K562 (cell line): ENCODE measurements around the gene GHDC. TPM values are rescaled to one million over a fixed set of nuclear protein-coding genes. Genes with fewer than 3 reads are reported as not detected.
A peak's percentile ranks its signal among the peaks of the same experiment; 100 is the strongest.

Experiments
- ATAC-seq: fragments of 200-7000 bp; cut with Tn5 transposase; 3 replicates; pipeline ENCODE4 v1.9.1; 2020; ENCODE audit warnings: moderate library complexity
- BruUV-seq: library from RNA; stranded (reverse); fragments of 400-500 nt; replicated peaks from 2 replicates; lab custom pipeline; 2021; lab: Mats Ljungman, UMichigan
- CTCF ChIA-PET: fragments of 300-600 bp; formaldehyde crosslinking; extraction: SDS; loops from one replicate; lab custom pipeline; 2021; ENCODE audit warnings: low intra/inter-chr PET ratio; lab: Yijun Ruan, JAX
- POLR2A ChIA-PET: fragments of 300-600, 350-650 bp; sonication (Branson Sonifier 250); formaldehyde crosslinking; extraction: SDS; loops from one replicate; lab custom pipeline; 2021; ENCODE audit warnings: antibody characterized with exemption, inconsistent platforms; lab: Yijun Ruan, JAX
- DNase-seq, 4 experiments: peaks; one replicate each; pipeline versions ENCODE4 v3.0.0 to v3.0.0-alpha.2; 2011 to 2018; ENCODE audit warnings: low spot score in 3 of 4, mixed read lengths in 3 of 4; ENCODE audit errors: extremely low read depth in 1 of 4
- FAIRE-seq: peaks from 2 replicates; lab custom pipeline; 2011; peaks lifted over from hg19 to GRCh38; lab: Jason Lieb, UNC
- H2AFZ ChIP-seq: 2 replicates; pipeline ENCODE4 v1.6.0; 2011; ENCODE audit warnings: low read depth, low read length, control low read depth, inconsistent platforms
- H3K27ac ChIP-seq: fragments of 200-600 bp; 3 replicates; pipeline ENCODE4 v1.8.0; 2011; ENCODE audit warnings: low read depth, mild to moderate bottlenecking, control low read depth, inconsistent platforms, low read length, moderate library complexity, mixed read lengths; ENCODE audit errors: extremely low read depth
- H3K27me3 ChIP-seq, 2 experiments: fragments of 300-600 bp in 1 of 2; 2 replicates in 1 of 2; 3 replicates in 1 of 2; pipeline versions ENCODE4 v1.6.0 to v1.8.0; 2011; ENCODE audit warnings: inconsistent platforms in 2 of 2, low read length in 2 of 2, mild to moderate bottlenecking in 1 of 2, mixed read lengths in 1 of 2, moderate library complexity in 1 of 2; ENCODE audit not compliant: control insufficient read depth in 2 of 2, insufficient read depth in 2 of 2
- H3K36me3 ChIP-seq: fragments of 300-600 bp; 3 replicates; pipeline ENCODE4 v1.8.0; 2011; ENCODE audit warnings: mild to moderate bottlenecking, low read length, inconsistent platforms; ENCODE audit not compliant: control insufficient read depth, insufficient read depth
- H3K4me1 ChIP-seq, 2 experiments: fragments of 200-600 bp in 1 of 2; replicated peaks in 1 of 2; 2 replicates in 1 of 2; 3 replicates in 1 of 2; pipeline versions ENCODE4 v1.5.1 to v1.8.0; 2011; ENCODE audit warnings: inconsistent platforms in 2 of 2, low read length in 2 of 2, mild to moderate bottlenecking in 1 of 2, mixed read lengths in 1 of 2, moderate library complexity in 1 of 2; ENCODE audit not compliant: control insufficient read depth in 2 of 2, insufficient read depth in 2 of 2
- H3K4me2 ChIP-seq: 2 replicates; pipeline ENCODE4 v1.6.1; 2011; ENCODE audit warnings: low read length, control low read depth, inconsistent platforms, mixed read lengths; ENCODE audit not compliant: insufficient read depth
- H3K4me3 ChIP-seq: fragments of 200-600 bp; sonication (generic), shearing (Covaris generic); 2 replicates; pipeline ENCODE4 v1.5.1; 2016; ENCODE audit warnings: control low read depth, inconsistent platforms
- H3K79me2 ChIP-seq: fragments of 200-600 bp; 3 replicates; pipeline ENCODE4 v1.8.0; 2011; ENCODE audit warnings: low read length, inconsistent platforms; ENCODE audit not compliant: control insufficient read depth, insufficient read depth
- H3K9ac ChIP-seq, 2 experiments: 2 replicates each; pipeline versions ENCODE4 v1.6.0 to v1.6.1; 2011; ENCODE audit warnings: low read depth in 2 of 2, low read length in 2 of 2, control low read depth in 1 of 2, inconsistent platforms in 1 of 2, mild to moderate bottlenecking in 1 of 2, mixed read lengths in 1 of 2; ENCODE audit not compliant: insufficient read depth in 1 of 2
- H3K9me1 ChIP-seq: one replicate; pipeline ENCODE4 v1.6.0; 2011; ENCODE audit warnings: inconsistent platforms, mild to moderate bottlenecking, low read length, moderate library complexity; ENCODE audit not compliant: control insufficient read depth, insufficient read depth
- H3K9me3 ChIP-seq: replicated peaks from 2 replicates; pipeline ENCODE4 v1.5.1; 2011; ENCODE audit warnings: low read depth, low read length, inconsistent platforms; ENCODE audit not compliant: control insufficient read depth, insufficient read depth
- H4K20me1 ChIP-seq: replicated peaks from 2 replicates; pipeline ENCODE4 v1.6.1; 2011; ENCODE audit warnings: low read length, inconsistent platforms, mixed read lengths; ENCODE audit not compliant: control insufficient read depth, insufficient read depth
- DPF2 ChIP-seq: fragments of 450-650 bp; IDR thresholded peaks from 2 replicates; pipeline ENCODE4 v1.6.1; 2016
- HOXB6 ChIP-seq: fragments of 250-450 bp; sonication (Bioruptor Pico); IDR thresholded peaks from 2 replicates; pipeline ENCODE4 v1.5.1; 2022; ENCODE audit warnings: mild to moderate bottlenecking, borderline replicate concordance
- LEF1 ChIP-seq: fragments of 450-650 bp; IDR thresholded peaks from 2 replicates; pipeline ENCODE4 v1.6.1; 2016; ENCODE audit warnings: mild to moderate bottlenecking
- MCM3 ChIP-seq: fragments of 450-650 bp; IDR thresholded peaks from 2 replicates; pipeline ENCODE4 v1.6.1; 2016
- NR1H2 ChIP-seq: sonication (generic); formaldehyde crosslinking; IDR thresholded peaks from 2 replicates; pipeline ENCODE4 v1.4.0; 2020; ENCODE audit warnings: mild to moderate bottlenecking, missing genetic modification reagents
- PCBP2 ChIP-seq: fragments of 200-400 bp; formaldehyde crosslinking; IDR thresholded peaks from 2 replicates; pipeline ENCODE4 v1.6.1; 2018; ENCODE audit warnings: low read length, low read depth, mild to moderate bottlenecking, moderate library complexity; ENCODE audit not compliant: poor library complexity, severe bottlenecking
- POLR2G ChIP-seq: fragments of 200-400 bp; formaldehyde crosslinking; IDR thresholded peaks from 2 replicates; pipeline ENCODE4 v1.6.1; 2017; ENCODE audit warnings: low read depth, mild to moderate bottlenecking, antibody characterized with exemption, low read length, moderate library complexity
- SMARCA4 ChIP-seq: fragments of 450-650 bp; IDR thresholded peaks from 2 replicates; pipeline ENCODE4 v1.6.1; 2016
- ZNF699 ChIP-seq: fragments of 250-450 bp; sonication (Bioruptor Pico); IDR thresholded peaks from 2 replicates; pipeline ENCODE4 v1.8.0; 2021; ENCODE audit warnings: mild to moderate bottlenecking, moderate library complexity; ENCODE audit not compliant: insufficient replicate concordance
- ZZZ3 ChIP-seq: fragments of 450-650 bp; IDR thresholded peaks from 2 replicates; pipeline ENCODE4 v1.6.1; 2016; ENCODE audit warnings: antibody characterized with exemption, mild to moderate bottlenecking, moderate library complexity
- WGBS: fragments of 100-300 bp; shearing (Covaris generic); methylation state at CpG from one replicate; pipeline ENCODE4 v1.1.6; 2016; ENCODE audit warnings: low coverage, mixed read lengths; ENCODE audit not compliant: insufficient coverage; ENCODE audit errors: missing lambda C conversion rate; 5-methylcytosine and 5-hydroxymethylcytosine counted together
- in situ Hi-C: fragments of 300-500 bp; cut with MboI; formaldehyde crosslinking; loops from 4 replicates; pipeline ENCODE4 v1.15.0; 2018; ENCODE audit warnings: inconsistent platforms, mixed read lengths
- intact Hi-C: fragments of 100-400 bp; cut with micrococcal nuclease; formaldehyde crosslinking; loops from 2 replicates; pipeline ENCODE4 v1.14.2; 2022
- polyA plus RNA-seq, 8 experiments: library from polyadenylated mRNA; depleted of rRNA in 4 of 8; stranded (reverse) in 5 of 8; unstranded in 3 of 8; fragments of >200 nt; fragmentation: Nextera tagmentation in 2 of 8; fragmentation: Illumina TruSeq in 1 of 8; extraction: Ambion mirVana in 2 of 8; extraction: Trizol in 1 of 8; gene quantifications; 2 replicates each; pipeline versions ENCODE4 v1.2.1 to v1.2.3, GENCODE V29; 2011 to 2014; ENCODE audit warnings: inconsistent platforms in 1 of 8, missing spikeins in 1 of 8
- total RNA-seq, 7 experiments: library from RNA; depleted of rRNA in 6 of 7; stranded (reverse); fragments of >200 nt in 6 of 7; fragmentation: Illumina TruSeq in 2 of 7; extraction: Trizol in 2 of 7; gene quantifications; 2 replicates each; pipeline versions ENCODE4 v1.2.1 to v1.2.3, GENCODE V29; 2011 to 2021; ENCODE audit warnings: low replicate concordance in 1 of 7
- TF ChIP-seq, protein P1 (sequence below): fragments of 150-350 bp; IDR thresholded peaks from 2 replicates; pipeline ENCODE4 v1.6.1; 2014; ENCODE audit warnings: low read depth, mild to moderate bottlenecking, low read length, borderline replicate concordance
- TF ChIP-seq, protein P2 (sequence below): fragments of 250-450 bp; sonication (Bioruptor Pico); IDR thresholded peaks from 2 replicates; pipeline ENCODE4 v1.5.1; 2021; ENCODE audit warnings: mild to moderate bottlenecking
- TF ChIP-seq, protein P3 (sequence below): fragments of 250-450 bp; sonication (Bioruptor Pico); IDR thresholded peaks from 2 replicates; pipeline ENCODE4 v1.4.0; 2020; ENCODE audit warnings: borderline replicate concordance

The GHDC gene
- total and polyA plus RNA-seq, 9 of the 15 experiments (the other 6 are each of a cell fraction or from before 2014, with no cell fraction given), result 0.65 to 23.2 (median 11.2) TPM

DNA sequence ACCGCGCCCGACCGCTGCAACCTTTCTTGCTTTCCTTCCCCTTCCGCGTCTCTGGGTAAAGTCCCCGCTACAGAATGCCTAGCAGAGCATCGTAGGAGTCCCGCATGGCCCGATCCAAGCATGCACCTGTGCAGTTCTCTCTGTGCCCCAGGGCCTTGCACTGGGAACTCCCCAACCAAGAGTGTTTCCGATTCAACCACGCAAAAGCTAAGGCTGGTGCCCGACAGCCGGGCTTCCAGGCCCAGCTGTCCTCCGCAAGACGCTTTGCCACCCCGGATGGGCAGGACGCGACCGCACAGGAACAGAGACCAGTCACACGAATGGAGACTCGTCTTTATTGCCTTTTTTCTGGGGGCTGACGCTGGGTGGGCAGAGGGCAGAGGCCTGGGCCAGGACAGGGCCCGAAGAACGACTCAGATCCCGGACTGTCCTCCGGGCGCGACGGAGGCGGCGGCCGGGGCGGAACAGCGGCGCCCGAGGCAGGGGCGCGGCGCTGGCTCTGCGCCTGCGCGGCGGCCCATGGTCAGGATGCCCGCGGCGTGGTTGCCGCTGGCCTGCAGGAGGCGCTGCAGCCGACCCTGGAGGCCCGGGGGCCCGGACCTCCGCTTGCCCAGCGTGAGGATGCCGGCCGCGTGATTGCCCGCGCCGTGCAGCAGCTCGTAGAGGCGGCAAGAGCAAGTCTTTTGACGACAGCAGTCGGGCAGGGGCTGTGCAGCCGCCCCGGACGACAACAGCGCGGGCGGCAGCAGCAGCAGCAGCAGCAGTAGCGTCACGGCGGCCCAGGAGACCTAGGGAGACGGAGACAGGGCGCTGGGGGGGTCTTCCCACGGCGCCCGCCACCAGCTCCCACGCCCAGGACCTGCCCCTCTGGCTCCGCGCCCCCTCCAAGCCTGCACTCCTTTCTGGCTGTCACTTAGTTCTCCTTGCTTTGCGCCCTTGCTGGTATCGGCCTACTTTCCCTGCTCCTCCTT, 10.3 kb downstream of the GHDC start:
- no peak for FAIRE-seq
- Histone ChIP-seq H3K9me3 (no peaks in the 10 kb centered on the region), H3K27me3 (no peaks in the 10 kb centered on the region), H3K36me3 (no peaks in the 10 kb centered on the region), H2AFZ (peak overlapping the region; percentile 96), H3K4me3 (peak overlapping the region; percentile 65), H3K4me2 (peak overlapping the region; percentile 95), H3K4me1 (peaks cover 31 to 47% of the 10 kb centered on the region in 2 experiments), H3K27ac (peak overlapping the region; percentile 66), H3K9me1 (peaks cover 7% of the 10 kb centered on the region), H3K9ac (peak overlapping the region; percentile 79 to 87), H3K79me2 (peaks cover 11% of the 10 kb centered on the region; the same call in 2 of the 3 replicates), H4K20me1 (0 out of 2 replicates have a peak, but pooled peaks cover 4% of the 10 kb centered on the region)
- TSS peak; percentile 85 for BruUV-seq
- 8% methylated on average over 68 of the region's 83 CpGs for WGBS
- CTCF ChIA-PET, result interaction anchor here (0.5 kb wide), 1 partner anchor 269 kb away, joined by 4 read pairs; no protein-coding TSS in a partner anchor
- POLR2A ChIA-PET, result interaction anchor here (0.6 to 1.9 kb wide), 5 partner anchors 10 to 370 kb away, joined by 3 to 7 read pairs (median 3); partner anchors contain the start of gene GHDC
- peak; percentile 91 to 98 (median 96) for DNase-seq
- intact Hi-C loops, result loop anchor here (5.0 to 10.0 kb wide), 2 partner anchors 221 to 222 kb away; no protein-coding TSS in a partner anchor
- ATAC-seq, result peak; percentile 81
- in situ Hi-C loops, result no loop called here
- TF ChIP-seq POLR2G (peak; percentile 85), SMARCA4 (no peak), NR1H2 (no peak), ZZZ3 (no peak), HOXB6 (CRISPR knock-in tag) (no peak), ZNF699 (CRISPR knock-in tag) (no peak), LEF1 (no peak), DPF2 (no peak), MCM3 (no peak), PCBP2 (no peak)
- TF ChIP-seq, protein P1, sequence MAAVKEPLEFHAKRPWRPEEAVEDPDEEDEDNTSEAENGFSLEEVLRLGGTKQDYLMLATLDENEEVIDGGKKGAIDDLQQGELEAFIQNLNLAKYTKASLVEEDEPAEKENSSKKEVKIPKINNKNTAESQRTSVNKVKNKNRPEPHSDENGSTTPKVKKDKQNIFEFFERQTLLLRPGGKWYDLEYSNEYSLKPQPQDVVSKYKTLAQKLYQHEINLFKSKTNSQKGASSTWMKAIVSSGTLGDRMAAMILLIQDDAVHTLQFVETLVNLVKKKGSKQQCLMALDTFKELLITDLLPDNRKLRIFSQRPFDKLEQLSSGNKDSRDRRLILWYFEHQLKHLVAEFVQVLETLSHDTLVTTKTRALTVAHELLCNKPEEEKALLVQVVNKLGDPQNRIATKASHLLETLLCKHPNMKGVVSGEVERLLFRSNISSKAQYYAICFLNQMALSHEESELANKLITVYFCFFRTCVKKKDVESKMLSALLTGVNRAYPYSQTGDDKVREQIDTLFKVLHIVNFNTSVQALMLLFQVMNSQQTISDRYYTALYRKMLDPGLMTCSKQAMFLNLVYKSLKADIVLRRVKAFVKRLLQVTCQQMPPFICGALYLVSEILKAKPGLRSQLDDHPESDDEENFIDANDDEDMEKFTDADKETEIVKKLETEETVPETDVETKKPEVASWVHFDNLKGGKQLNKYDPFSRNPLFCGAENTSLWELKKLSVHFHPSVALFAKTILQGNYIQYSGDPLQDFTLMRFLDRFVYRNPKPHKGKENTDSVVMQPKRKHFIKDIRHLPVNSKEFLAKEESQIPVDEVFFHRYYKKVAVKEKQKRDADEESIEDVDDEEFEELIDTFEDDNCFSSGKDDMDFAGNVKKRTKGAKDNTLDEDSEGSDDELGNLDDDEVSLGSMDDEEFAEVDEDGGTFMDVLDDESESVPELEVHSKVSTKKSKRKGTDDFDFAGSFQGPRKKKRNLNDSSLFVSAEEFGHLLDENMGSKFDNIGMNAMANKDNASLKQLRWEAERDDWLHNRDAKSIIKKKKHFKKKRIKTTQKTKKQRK, result no peak
- TF ChIP-seq, protein P2, sequence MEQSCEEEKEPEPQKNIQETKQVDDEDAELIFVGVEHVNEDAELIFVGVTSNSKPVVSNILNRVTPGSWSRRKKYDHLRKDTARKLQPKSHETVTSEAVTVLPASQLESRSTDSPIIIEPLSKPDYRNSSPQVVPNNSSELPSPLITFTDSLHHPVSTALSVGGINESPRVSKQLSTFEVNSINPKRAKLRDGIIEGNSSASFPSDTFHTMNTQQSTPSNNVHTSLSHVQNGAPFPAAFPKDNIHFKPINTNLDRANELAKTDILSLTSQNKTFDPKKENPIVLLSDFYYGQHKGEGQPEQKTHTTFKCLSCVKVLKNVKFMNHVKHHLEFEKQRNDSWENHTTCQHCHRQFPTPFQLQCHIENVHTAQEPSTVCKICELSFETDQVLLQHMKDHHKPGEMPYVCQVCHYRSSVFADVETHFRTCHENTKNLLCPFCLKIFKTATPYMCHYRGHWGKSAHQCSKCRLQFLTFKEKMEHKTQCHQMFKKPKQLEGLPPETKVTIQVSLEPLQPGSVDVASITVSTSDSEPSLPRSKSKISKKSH (CRISPR knock-in tag), result no peak
- TF ChIP-seq, protein P3, sequence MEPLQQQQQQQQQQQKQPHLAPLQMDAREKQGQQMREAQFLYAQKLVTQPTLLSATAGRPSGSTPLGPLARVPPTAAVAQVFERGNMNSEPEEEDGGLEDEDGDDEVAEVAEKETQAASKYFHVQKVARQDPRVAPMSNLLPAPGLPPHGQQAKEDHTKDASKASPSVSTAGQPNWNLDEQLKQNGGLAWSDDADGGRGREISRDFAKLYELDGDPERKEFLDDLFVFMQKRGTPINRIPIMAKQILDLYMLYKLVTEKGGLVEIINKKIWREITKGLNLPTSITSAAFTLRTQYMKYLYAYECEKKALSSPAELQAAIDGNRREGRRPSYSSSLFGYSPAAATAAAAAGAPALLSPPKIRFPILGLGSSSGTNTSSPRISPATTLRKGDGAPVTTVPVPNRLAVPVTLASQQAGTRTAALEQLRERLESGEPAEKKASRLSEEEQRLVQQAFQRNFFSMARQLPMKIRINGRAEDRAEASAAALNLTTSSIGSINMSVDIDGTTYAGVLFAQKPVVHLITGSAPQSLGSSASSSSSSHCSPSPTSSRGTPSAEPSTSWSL (CRISPR knock-in tag), result no peak
